ENCODE data around the gene ISM2.

The ISM2 gene

GRCh38 chr14:77543637-77544334, 45.2 kb upstream of the ISM2 start:
- Histone ChIP-seq H4K91ac (ENCODE audit: low read depth, low read length, poor library complexity) (no peak overlapping the region), H2BK5ac (ENCODE audit: low read length) (no peak overlapping the region), H3K9ac (ENCODE audit: low read depth, low read length, poor library complexity) (no peak overlapping the region), H3K4me3 (ENCODE audit: low read length in 2 of 2) (no peak overlapping the region), H3K36me3 (replicated peaks in 1 of 2; ENCODE audit: control insufficient read depth in 2 of 2, insufficient read depth in 2 of 2, low read length in 2 of 2) (peaks cover 0 to 10% of the 10 kb centered on the region in 2 donors), H3K4ac (ENCODE audit: low read length) (no peak overlapping the region), H2AK5ac (ENCODE audit: low read depth, low read length) (no peak overlapping the region), H3K27me3 (ENCODE audit: control insufficient read depth in 3 of 3, insufficient read depth in 3 of 3, low read depth in 1 of 3, low read length in 3 of 3) (no peaks in the 10 kb centered on the region), H2BK15ac (ENCODE audit: low read length) (no peak overlapping the region), H2BK12ac (ENCODE audit: low read length) (no peak overlapping the region), H2AFZ (ENCODE audit: low read length) (no peak overlapping the region), H3K4me1 (ENCODE audit: control insufficient read depth in 2 of 2, insufficient read depth in 1 of 2, low read depth in 1 of 2, low read length in 2 of 2) (peaks cover 3 to 5% of the 10 kb centered on the region in 2 donors), H3K9me3 (replicated peaks in 1 of 2; ENCODE audit: control insufficient read depth in 2 of 2, insufficient read depth in 1 of 2, low read depth in 1 of 2, low read length in 2 of 2) (no peaks in the 10 kb centered on the region), H3K4me2 (ENCODE audit: insufficient read depth, low read length, poor library complexity, severe bottlenecking) (no peak overlapping the region), H3K27ac (replicated peaks; ENCODE audit: low read length) (no peak overlapping the region), H3K18ac (ENCODE audit: low read length) (no peak overlapping the region), H3K79me1 (ENCODE audit: low read depth, low read length) (no peaks in the 10 kb centered on the region), H2BK120ac (ENCODE audit: low read depth, low read length) (no peak overlapping the region), H3K14ac (ENCODE audit: low read length) (no peak overlapping the region), H4K8ac (ENCODE audit: low read depth, low read length) (no peak overlapping the region), H3K23ac (ENCODE audit: low read depth, low read length, poor library complexity) (no peak overlapping the region)
- WGBS, 2 donors (ENCODE audit: extremely low coverage in 2 of 2, insufficient read length in 2 of 2, insufficient replicate concordance in 1 of 2): no CpG with 5 or more reads among the region's 3 CpGs
- no peak for DNase-seq (ENCODE audit: low spot score)

- Histone ChIP-seq H3K4me1 (ENCODE audit: control insufficient read depth in 2 of 2, insufficient read depth in 1 of 2, low read depth in 1 of 2, low read length in 2 of 2) (peaks cover 0 to 1% of the 10 kb centered on the region in 2 donors), H2BK120ac (ENCODE audit: low read depth, low read length) (no peak overlapping the region), H3K36me3 (replicated peaks in 1 of 2; ENCODE audit: control insufficient read depth in 2 of 2, insufficient read depth in 2 of 2, low read length in 2 of 2) (peaks cover 0 to 4% of the 10 kb centered on the region in 2 donors), H3K4me3 (ENCODE audit: low read length in 2 of 2) (no peak overlapping the region), H3K14ac (ENCODE audit: low read length) (no peak overlapping the region), H2BK5ac (ENCODE audit: low read length) (no peak overlapping the region), H2BK15ac (ENCODE audit: low read length) (no peak overlapping the region), H3K18ac (ENCODE audit: low read length) (no peak overlapping the region), H3K23ac (ENCODE audit: low read depth, low read length, poor library complexity) (no peak overlapping the region), H4K8ac (ENCODE audit: low read depth, low read length) (no peak overlapping the region), H2BK12ac (ENCODE audit: low read length) (no peak overlapping the region), H2AK5ac (ENCODE audit: low read depth, low read length) (no peak overlapping the region), H3K9me3 (replicated peaks in 1 of 2; ENCODE audit: control insufficient read depth in 2 of 2, insufficient read depth in 1 of 2, low read depth in 1 of 2, low read length in 2 of 2) (no peaks in the 10 kb centered on the region), H3K79me1 (ENCODE audit: low read depth, low read length) (no peaks in the 10 kb centered on the region), H3K27ac (replicated peaks; ENCODE audit: low read length) (no peak overlapping the region), H3K4ac (ENCODE audit: low read length) (no peak overlapping the region), H2AFZ (ENCODE audit: low read length) (no peak overlapping the region), H4K91ac (ENCODE audit: low read depth, low read length, poor library complexity) (no peak overlapping the region), H3K27me3 (ENCODE audit: control insufficient read depth in 3 of 3, insufficient read depth in 3 of 3, low read depth in 1 of 3, low read length in 3 of 3) (no peaks in the 10 kb centered on the region), H3K4me2 (ENCODE audit: insufficient read depth, low read length, poor library complexity, severe bottlenecking) (no peak overlapping the region), H3K9ac (ENCODE audit: low read depth, low read length, poor library complexity) (no peak overlapping the region)
- DNase-seq (ENCODE audit: low spot score): no peak
- no CpG with 5 or more reads among the region's 5 CpGs for WGBS, 2 donors (ENCODE audit: extremely low coverage in 2 of 2, insufficient read length in 2 of 2, insufficient replicate concordance in 1 of 2)
Observed at GRCh38 chr14:77543240-77543551, 44.6 kb upstream of the ISM2 start.

- H3K4me1 ChIP-seq (ENCODE audit: control insufficient read depth in 2 of 2, insufficient read depth in 1 of 2, low read depth in 1 of 2, low read length in 2 of 2): peaks cover 0 to 1% of the 10 kb centered on the region in 2 donors
- H3K9ac ChIP-seq (ENCODE audit: low read depth, low read length, poor library complexity): no peak overlapping the region
- no peak overlapping the region for H2BK120ac ChIP-seq (ENCODE audit: low read depth, low read length)
- no peak overlapping the region for H2BK5ac ChIP-seq (ENCODE audit: low read length)
- no peaks in the 10 kb centered on the region for H3K36me3 ChIP-seq (replicated peaks in 1 of 2; ENCODE audit: control insufficient read depth in 2 of 2, insufficient read depth in 2 of 2, low read length in 2 of 2)
- H3K14ac ChIP-seq (ENCODE audit: low read length): no peak overlapping the region
- no peak overlapping the region for H2AK5ac ChIP-seq (ENCODE audit: low read depth, low read length)
- no peak overlapping the region for H4K91ac ChIP-seq (ENCODE audit: low read depth, low read length, poor library complexity)
- WGBS, 2 donors (ENCODE audit: extremely low coverage in 2 of 2, insufficient read length in 2 of 2, insufficient replicate concordance in 1 of 2): no CpG with 5 or more reads among the region's 11 CpGs
- no peak overlapping the region for H4K8ac ChIP-seq (ENCODE audit: low read depth, low read length)
- H2BK15ac ChIP-seq (ENCODE audit: low read length): no peak overlapping the region
- no peak overlapping the region for H2BK12ac ChIP-seq (ENCODE audit: low read length)
- no peaks in the 10 kb centered on the region for H3K27me3 ChIP-seq (ENCODE audit: control insufficient read depth in 3 of 3, insufficient read depth in 3 of 3, low read depth in 1 of 3, low read length in 3 of 3)
- no peak overlapping the region for H3K4me2 ChIP-seq (ENCODE audit: insufficient read depth, low read length, poor library complexity, severe bottlenecking)
- H3K79me1 ChIP-seq (ENCODE audit: low read depth, low read length): no peaks in the 10 kb centered on the region
- DNase-seq (ENCODE audit: low spot score): no peak
- H2AFZ ChIP-seq (ENCODE audit: low read length): no peak overlapping the region
- no peak overlapping the region for H3K18ac ChIP-seq (ENCODE audit: low read length)
- H3K9me3 ChIP-seq (replicated peaks in 1 of 2; ENCODE audit: control insufficient read depth in 2 of 2, insufficient read depth in 1 of 2, low read depth in 1 of 2, low read length in 2 of 2): no peaks in the 10 kb centered on the region
- no peak overlapping the region for H3K23ac ChIP-seq (ENCODE audit: low read depth, low read length, poor library complexity)
- H3K4me3 ChIP-seq (ENCODE audit: low read length in 2 of 2): no peak overlapping the region
- no peak overlapping the region for H3K27ac ChIP-seq (replicated peaks; ENCODE audit: low read length)
- no peak overlapping the region for H3K4ac ChIP-seq (ENCODE audit: low read length)
Observed at GRCh38 chr14:77542421-77543239, 44.0 kb upstream of the ISM2 start.

GRCh38 chr14:77541905-77542304, 43.3 kb upstream of the ISM2 start:
- Histone ChIP-seq H2BK15ac (ENCODE audit: low read length) (no peak overlapping the region), H3K4ac (ENCODE audit: low read length) (no peak overlapping the region), H3K23ac (ENCODE audit: low read depth, low read length, poor library complexity) (no peak overlapping the region), H4K8ac (ENCODE audit: low read depth, low read length) (no peak overlapping the region), H3K36me3 (replicated peaks in 1 of 2; ENCODE audit: control insufficient read depth in 2 of 2, insufficient read depth in 2 of 2, low read length in 2 of 2) (no peaks in the 10 kb centered on the region), H3K27ac (replicated peaks; ENCODE audit: low read length) (no peak overlapping the region), H3K9me3 (replicated peaks in 1 of 2; ENCODE audit: control insufficient read depth in 2 of 2, insufficient read depth in 1 of 2, low read depth in 1 of 2, low read length in 2 of 2) (no peaks in the 10 kb centered on the region), H2BK120ac (ENCODE audit: low read depth, low read length) (no peak overlapping the region), H3K14ac (ENCODE audit: low read length) (no peak overlapping the region), H2BK12ac (ENCODE audit: low read length) (no peak overlapping the region), H2AFZ (ENCODE audit: low read length) (no peak overlapping the region), H3K9ac (ENCODE audit: low read depth, low read length, poor library complexity) (no peak overlapping the region), H3K79me1 (ENCODE audit: low read depth, low read length) (no peaks in the 10 kb centered on the region), H3K27me3 (ENCODE audit: control insufficient read depth in 3 of 3, insufficient read depth in 3 of 3, low read depth in 1 of 3, low read length in 3 of 3) (no peaks in the 10 kb centered on the region), H2AK5ac (ENCODE audit: low read depth, low read length) (no peak overlapping the region), H4K91ac (ENCODE audit: low read depth, low read length, poor library complexity) (no peak overlapping the region), H3K4me2 (ENCODE audit: insufficient read depth, low read length, poor library complexity, severe bottlenecking) (no peak overlapping the region), H3K4me1 (ENCODE audit: control insufficient read depth in 2 of 2, insufficient read depth in 1 of 2, low read depth in 1 of 2, low read length in 2 of 2) (peaks cover 0 to 1% of the 10 kb centered on the region in 2 donors), H3K4me3 (ENCODE audit: low read length in 2 of 2) (no peak overlapping the region), H3K18ac (ENCODE audit: low read length) (no peak overlapping the region), H2BK5ac (ENCODE audit: low read length) (no peak overlapping the region)
- WGBS, 2 donors (ENCODE audit: extremely low coverage in 2 of 2, insufficient read length in 2 of 2, insufficient replicate concordance in 1 of 2): no CpG with 5 or more reads among the region's 4 CpGs
- no peak for DNase-seq (ENCODE audit: low spot score)
